ENCODE measurements around the gene DGUOK.
A peak's percentile ranks its signal among the peaks of the same experiment; 100 is the strongest.
"Not testable (repeated sequence)": the region's sequence is repeated elsewhere in the genome, so short reads cannot be mapped to it uniquely, and the experiment has no call there.

Gene DGUOK

GRCh38 chr2:73926493-73927327 is at the start of gene DGUOK:
Gene DGUOK (plus strand): TSS chr2:73926880. CDS start chr2:73926911, 31 bp downstream.
- DNase-seq (ENCODE audit: low read depth in 2 of 2, low spot score in 1 of 2): peak; percentile 87 to 91

GRCh38 chr2:73877071-73877802 is 49.4 kb upstream of the DGUOK start:
- no peak for DNase-seq (ENCODE audit: low read depth in 2 of 2, low spot score in 1 of 2)

- not testable (repeated sequence) for DNase-seq (ENCODE audit: low read depth in 2 of 2, low spot score in 1 of 2)
Observed at GRCh38 chr2:73877984-73878383, 48.7 kb upstream of the DGUOK start.

GRCh38 chr2:73885406-73885805 is 41.3 kb upstream of the DGUOK start:
- no peak for DNase-seq (ENCODE audit: low read depth in 2 of 2, low spot score in 1 of 2)

- no peak for DNase-seq (ENCODE audit: low read depth in 2 of 2, low spot score in 1 of 2)
Observed at GRCh38 chr2:73886357-73886756, 40.3 kb upstream of the DGUOK start.

DNA sequence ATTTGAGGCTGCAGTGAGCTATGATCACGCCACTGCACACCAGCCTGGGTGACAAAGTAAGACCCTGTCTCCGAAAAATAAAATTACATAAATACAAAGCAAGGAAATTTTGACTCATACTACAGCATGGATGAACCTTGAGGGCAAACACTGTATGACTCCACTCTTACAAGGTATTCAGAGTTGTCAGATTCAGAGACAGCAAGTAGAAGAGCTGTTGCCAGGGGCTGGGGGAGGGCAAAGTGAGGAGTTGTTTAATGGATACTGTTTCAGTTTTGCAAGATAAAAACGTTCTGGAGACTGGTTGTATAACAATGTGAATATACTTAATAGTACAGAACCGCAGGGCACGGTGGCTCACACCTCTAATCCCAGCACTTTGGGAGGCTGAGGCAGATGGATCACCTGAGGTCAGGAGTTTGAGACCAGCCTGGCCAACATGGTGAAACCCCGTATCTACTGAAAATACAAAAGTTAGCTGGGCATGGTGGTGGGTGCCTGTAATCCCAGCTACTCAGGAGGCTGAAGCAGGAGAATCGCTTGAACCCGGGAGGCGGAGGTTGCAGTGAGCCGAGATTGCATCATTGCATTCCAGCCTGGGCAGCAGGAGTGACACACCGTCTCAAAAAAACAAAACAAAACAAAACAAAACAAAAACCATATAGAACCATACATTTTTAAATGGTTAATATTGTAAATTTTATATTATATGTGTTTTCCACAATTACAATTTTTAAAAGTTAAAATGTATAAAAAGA is 38.9 kb upstream of the DGUOK start:
- not testable (repeated sequence) for DNase-seq (ENCODE audit: low read depth in 2 of 2, low spot score in 1 of 2)

DNA sequence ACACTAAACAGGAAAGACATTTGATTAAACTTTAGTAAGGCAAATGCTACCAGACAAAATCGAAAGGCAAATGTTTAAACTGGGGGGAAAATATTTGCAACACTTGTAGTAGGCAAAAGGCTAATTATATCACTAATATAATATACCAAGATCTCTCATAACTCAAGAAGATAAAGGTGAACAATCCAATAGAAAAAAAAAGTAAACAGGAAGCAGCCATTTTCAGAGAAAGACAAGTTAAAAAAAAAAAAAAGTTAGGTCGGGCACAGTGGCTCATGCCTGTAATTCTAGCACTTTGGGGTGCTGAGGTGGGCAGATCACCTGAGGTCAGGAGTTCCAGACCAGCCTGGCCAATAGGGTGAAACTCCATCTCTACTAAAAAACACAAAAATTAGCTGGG is 38.3 kb upstream of the DGUOK start:
- no peak for DNase-seq (ENCODE audit: low read depth in 2 of 2, low spot score in 1 of 2)

DNA sequence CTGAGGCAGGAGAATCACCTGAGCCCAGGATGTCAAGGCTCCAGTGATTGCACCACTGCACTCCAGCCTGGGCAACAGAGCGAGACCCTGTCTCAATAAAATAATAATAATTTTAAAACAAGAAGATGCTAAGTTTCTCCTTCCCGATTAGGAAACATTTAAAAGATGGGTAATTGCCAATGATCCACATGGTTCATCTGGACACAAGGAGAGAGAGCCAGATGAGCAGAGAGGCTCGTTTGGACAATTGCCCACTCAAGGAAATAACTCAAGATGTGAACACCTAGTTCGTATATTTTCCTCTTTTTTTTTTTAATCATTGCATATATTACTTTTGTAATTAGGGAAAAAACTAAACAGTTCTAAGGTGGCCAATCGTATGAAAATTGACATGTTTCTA is 37.5 kb upstream of the DGUOK start:
- DNase-seq (ENCODE audit: low read depth in 2 of 2, low spot score in 1 of 2): no peak

DNA sequence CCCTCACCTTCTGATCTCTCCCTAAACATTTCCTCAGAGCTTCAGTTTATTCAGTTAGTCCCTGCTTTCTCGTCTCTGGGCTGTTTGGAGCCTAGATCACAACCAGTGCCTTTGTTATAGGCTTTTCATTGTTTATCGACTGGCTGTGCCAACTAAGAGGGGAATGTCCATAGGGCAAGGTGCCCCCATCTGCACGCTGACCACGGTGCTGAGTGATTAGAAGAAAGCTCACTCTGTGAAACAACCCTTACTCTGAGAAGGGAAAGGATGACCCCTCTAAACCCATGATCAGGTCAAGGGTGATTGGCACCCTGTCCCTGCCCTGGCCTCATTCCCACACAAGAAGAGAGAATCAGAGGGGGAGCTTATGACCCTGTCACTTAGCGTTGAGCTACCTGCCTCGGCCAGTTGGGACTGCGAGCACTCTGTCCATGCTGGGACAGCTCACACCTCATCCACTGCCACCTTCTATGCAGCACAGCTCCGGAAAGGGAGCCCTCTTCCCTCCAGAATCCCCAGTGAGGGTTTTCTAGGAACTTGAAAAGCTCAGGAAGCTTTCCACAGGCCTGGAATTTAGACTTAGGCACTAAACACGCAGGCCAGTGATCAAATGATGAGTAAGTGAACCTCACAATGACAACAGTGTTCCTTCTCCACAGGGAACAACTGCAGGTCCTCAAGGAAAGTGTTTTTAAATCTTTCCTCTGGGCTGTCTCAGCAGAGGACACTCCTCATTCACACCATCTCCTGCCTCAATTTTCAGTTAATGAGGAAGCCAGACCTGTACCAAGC is 36.2 kb upstream of the DGUOK start:
- DNase-seq (ENCODE audit: low read depth in 2 of 2, low spot score in 1 of 2): no peak

- no peak for DNase-seq (ENCODE audit: low read depth in 2 of 2, low spot score in 1 of 2)
Observed at GRCh38 chr2:73891276-73891901, 35.3 kb upstream of the DGUOK start.

DNA sequence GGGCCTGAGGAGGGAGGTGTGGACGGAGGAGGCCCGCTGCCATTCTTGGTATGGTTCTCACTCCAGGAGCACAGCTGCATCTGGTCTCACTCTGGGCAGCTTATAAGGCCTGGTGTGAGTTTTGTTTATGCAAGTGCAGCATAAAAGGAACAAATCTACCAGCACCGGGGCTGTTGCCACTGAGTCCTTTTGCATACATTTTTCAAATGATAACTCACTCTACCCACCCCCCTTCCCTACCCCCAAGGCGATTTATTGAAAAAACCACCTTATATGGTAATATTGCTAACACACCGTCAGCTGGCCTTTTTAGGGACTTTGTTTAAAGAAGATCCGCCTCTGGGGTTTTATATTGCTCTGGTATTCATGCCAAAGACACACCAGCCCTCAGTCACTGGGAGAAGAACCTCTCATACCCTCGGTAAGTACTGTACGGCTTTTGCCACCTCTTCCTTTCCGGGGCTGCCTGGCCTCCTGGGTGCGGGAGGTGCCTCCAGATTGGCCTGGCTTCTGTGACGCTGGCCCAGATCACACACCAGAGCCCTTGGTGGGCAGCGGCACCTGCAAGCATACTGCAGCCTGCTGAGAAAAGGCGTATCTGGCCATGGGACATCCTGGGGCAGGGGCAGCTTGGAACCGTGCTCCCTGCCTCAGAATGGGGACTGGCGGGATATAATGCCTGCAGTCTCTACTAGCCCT is 33.9 kb upstream of the DGUOK start, which contains the start of gene ACTG2:
ACTG2 (plus strand) TSS at position 378 of the 699 bp plus-strand sequence. CDS start 8,304 bp downstream, outside the sequence.
- DNase-seq (ENCODE audit: low read depth in 2 of 2, low spot score in 1 of 2): no peak

DNA sequence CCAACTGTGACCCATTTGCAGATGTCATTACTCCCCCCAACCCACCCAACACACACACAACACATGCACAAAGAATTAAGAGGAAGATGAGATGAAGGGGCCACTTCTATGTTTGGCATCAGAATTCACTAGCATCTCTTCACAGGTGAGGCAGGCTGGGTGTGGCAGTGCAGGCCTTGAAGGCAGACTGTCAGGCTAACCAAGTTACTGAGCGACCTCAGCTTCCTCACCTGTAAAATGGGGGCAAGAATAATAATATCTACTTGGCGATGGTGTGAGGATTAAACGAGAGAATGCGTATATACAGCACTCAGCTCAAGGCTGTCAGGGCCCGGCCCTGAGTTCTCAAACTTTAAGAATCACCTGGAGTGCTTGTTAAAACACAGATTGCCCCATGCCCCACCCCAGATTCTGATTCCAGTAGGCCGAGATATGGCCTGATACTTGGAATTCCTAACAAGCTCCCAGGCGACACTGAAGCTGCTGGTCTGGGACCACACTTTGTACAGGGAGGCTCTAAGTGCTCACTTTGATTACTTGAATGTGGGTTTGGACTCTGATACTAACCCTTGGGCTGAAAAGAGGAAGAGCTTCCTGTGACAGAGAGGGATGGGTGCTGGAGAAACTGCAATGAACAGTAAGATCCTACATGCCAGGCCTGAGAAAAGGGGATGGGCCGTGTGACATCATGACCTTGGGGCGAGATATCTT is 32.8 kb upstream of the DGUOK start:
- no peak for DNase-seq (ENCODE audit: low read depth in 2 of 2, low spot score in 1 of 2)

GRCh38 chr2:73894475-73894850 is 32.2 kb upstream of the DGUOK start:
- no peak for DNase-seq (ENCODE audit: low read depth in 2 of 2, low spot score in 1 of 2)

- no peak for DNase-seq (ENCODE audit: low read depth in 2 of 2, low spot score in 1 of 2)
Observed at GRCh38 chr2:73894877-73895276, 31.8 kb upstream of the DGUOK start.

GRCh38 chr2:73895473-73895872 is 31.2 kb upstream of the DGUOK start:
- DNase-seq (ENCODE audit: low read depth in 2 of 2, low spot score in 1 of 2): no peak

DNA sequence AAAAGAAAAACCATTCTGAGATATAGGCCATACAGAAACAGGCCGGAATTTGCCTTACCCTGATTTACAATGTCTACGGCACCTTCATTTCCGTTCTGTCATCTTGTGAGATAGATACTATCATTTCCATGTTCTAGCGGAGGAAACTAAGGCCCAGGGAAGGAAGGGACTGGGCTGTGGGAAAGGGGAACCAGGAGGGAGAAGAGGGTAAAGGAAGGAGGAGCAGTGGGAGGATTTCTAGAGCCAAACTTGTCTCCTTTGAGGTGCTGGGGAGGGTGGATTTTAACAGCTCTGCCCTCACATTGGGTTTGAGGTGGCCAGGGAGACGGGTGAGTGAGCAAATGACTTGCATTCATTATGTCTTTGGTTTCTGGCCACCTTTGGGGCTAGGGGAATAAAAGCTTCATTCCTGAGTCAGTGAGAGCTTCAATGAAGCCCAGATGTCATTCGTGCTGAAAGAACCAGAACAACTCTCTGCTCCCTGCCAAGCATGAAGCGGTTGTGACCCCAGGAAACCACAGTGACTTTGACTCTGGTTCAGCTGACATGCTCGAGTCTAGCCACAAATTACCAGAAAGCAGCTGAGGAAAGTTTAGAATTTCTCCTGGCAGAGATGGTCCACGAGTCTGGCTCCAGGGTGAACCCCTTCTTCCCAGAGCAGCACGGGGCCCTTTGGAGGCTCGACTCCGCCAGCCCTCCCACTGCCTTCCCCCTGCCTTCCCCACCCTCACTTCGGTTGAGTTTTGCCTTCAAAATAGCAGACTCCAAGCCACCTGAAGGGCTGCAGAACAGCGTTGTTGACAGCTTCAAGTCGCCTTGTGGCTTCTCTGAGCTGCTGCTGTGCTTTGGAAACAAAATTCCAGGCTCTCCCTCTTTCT is 30.1 kb upstream of the DGUOK start:
- DNase-seq (ENCODE audit: low read depth in 2 of 2, low spot score in 1 of 2): peak in 1 of 2 donors; percentile 5

GRCh38 chr2:73897240-73897583 is 29.5 kb upstream of the DGUOK start:
- DNase-seq (ENCODE audit: low read depth in 2 of 2, low spot score in 1 of 2): no peak

DNA sequence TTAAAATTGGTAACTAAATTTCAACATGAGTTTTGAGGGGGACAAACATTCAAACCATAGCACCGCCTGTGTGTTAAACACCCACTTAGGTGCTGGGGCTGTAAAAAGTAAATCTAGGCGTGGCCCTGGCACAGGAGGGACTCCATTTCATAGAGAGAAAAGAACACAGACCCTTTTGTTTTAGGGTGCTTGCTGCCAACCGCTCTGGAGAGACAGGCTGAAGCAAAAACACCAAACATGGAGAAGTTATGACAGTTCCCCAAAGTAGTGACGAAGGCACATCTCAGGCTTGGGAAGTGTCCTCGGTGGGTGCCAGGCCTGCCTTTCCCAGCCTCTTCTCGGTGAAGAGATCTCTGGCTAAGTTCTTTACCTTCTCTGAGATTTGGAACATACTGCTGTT is 28.7 kb upstream of the DGUOK start:
- no peak for DNase-seq (ENCODE audit: low read depth in 2 of 2, low spot score in 1 of 2)
